ENCODE results near the gene OXER1.

DNA sequence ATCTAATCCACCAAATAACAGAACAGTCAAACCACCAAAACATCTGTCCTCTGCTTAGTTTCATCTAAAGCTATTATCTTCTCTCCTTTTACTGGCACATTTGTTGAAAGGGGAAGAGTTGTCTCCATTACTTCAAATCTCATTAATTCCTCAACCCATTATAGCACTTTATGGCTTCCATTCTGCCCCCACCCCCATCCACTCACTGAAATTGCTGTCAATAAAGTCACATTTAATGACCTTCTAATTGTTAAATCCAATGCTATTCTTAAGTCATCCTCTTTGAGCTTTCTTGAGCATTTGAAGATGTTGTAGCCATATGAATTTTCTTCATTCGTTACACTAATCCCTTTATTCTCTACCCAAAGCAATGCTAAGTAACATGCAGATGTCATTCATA, 5.2 kb downstream of the OXER1 start:
- TF ChIP-seq, protein P1, sequence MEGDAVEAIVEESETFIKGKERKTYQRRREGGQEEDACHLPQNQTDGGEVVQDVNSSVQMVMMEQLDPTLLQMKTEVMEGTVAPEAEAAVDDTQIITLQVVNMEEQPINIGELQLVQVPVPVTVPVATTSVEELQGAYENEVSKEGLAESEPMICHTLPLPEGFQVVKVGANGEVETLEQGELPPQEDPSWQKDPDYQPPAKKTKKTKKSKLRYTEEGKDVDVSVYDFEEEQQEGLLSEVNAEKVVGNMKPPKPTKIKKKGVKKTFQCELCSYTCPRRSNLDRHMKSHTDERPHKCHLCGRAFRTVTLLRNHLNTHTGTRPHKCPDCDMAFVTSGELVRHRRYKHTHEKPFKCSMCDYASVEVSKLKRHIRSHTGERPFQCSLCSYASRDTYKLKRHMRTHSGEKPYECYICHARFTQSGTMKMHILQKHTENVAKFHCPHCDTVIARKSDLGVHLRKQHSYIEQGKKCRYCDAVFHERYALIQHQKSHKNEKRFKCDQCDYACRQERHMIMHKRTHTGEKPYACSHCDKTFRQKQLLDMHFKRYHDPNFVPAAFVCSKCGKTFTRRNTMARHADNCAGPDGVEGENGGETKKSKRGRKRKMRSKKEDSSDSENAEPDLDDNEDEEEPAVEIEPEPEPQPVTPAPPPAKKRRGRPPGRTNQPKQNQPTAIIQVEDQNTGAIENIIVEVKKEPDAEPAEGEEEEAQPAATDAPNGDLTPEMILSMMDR (IDR thresholded peaks at IDR 0.05), result no peak
- no peak for TF ChIP-seq POLR2A (IDR thresholded peaks at IDR 0.05)

Measured in thyroid gland (tissue), 4 donors.